HCT116 (cell line): ENCODE data around the gene TRIM6. TPM values are rescaled to one million over a fixed set of nuclear protein-coding genes. Genes with fewer than 3 reads are reported as not detected.

Experiments used
- ATAC-seq: fragments of 200-7000 bp; cut with Tn5 transposase; 2 replicates; pipeline ENCODE4 v1.9.1; 2020; ENCODE audit warnings: mild to moderate bottlenecking, moderate library complexity
- BruUV-seq: library from RNA; stranded (reverse); fragments of 400-500 nt; replicated peaks from 2 replicates; lab custom pipeline; 2021; lab: Mats Ljungman, UMichigan
- CTCF ChIA-PET: fragments of 300-600 bp; sonication (Branson Sonifier 250); formaldehyde crosslinking; loops from one replicate; lab custom pipeline; 2021; ENCODE audit warnings: antibody characterized with exemption; lab: Charles Lee
- POLR2A ChIA-PET: fragments of 300-600, 350-600 bp; sonication (Branson Sonifier 250); formaldehyde crosslinking; loops from one replicate; lab custom pipeline; 2021; ENCODE audit warnings: antibody characterized with exemption; lab: Charles Lee
- RAD21 ChIA-PET, 2 experiments: fragments of 300-600 bp; sonication (Branson Sonifier 250); formaldehyde crosslinking; loops; one replicate each; lab custom pipeline; 2023; ENCODE audit warnings: low total read pairs in 2 of 2; ENCODE audit not compliant: uncharacterized antibody in 2 of 2, unreplicated experiment in 2 of 2, low non-redundant PET in 1 of 2; lab: Charles Lee
- DNase-seq: peaks from one replicate; pipeline ENCODE4 v3.0.0-alpha.2; 2010; ENCODE audit warnings: low read depth, low spot score
- H2AFZ ChIP-seq: fragments of 200-600 bp; shearing (Covaris generic), sonication (generic); 2 replicates; pipeline ENCODE4 v1.6.1; 2017; ENCODE audit warnings: low read depth, mixed run types, mixed read lengths, antibody characterized with exemption, low read length; ENCODE audit not compliant: poor library complexity, severe bottlenecking
- H3K27ac ChIP-seq: 2 replicates; pipeline ENCODE4 v1.5.1; 2012; ENCODE audit warnings: low read depth, low read length
- H3K27me3 ChIP-seq: fragments of 200-600 bp; sonication (generic); 2 replicates; pipeline ENCODE4 v1.6.1; 2016; ENCODE audit warnings: mixed run types, low read length, mixed read lengths; ENCODE audit not compliant: insufficient read depth
- H3K36me3 ChIP-seq, 2 experiments: fragments of 200-500 bp in 1 of 2; fragments of 200-600 bp in 1 of 2; sonication (Bioruptor generic) in 1 of 2; sonication (generic) in 1 of 2; 2 replicates each; pipeline versions ENCODE4 v1.5.1 to v1.6.1; 2014 to 2016; ENCODE audit warnings: low read length in 2 of 2, inconsistent platforms in 1 of 2, mixed read lengths in 1 of 2, mixed run types in 1 of 2; ENCODE audit not compliant: insufficient read depth in 2 of 2, control insufficient read depth in 1 of 2
- H3K4me1 ChIP-seq, 2 experiments: fragments of 200-600 bp in 1 of 2; sonication (generic) in 1 of 2; 2 replicates each; pipeline versions ENCODE4 v1.5.1 to v1.6.1; 2012 to 2017; ENCODE audit warnings: low read length in 2 of 2, inconsistent platforms in 1 of 2, mild to moderate bottlenecking in 1 of 2, mixed read lengths in 1 of 2, mixed run types in 1 of 2, moderate library complexity in 1 of 2; ENCODE audit not compliant: insufficient read depth in 2 of 2, control insufficient read depth in 1 of 2
- H3K4me2 ChIP-seq: fragments of 200-600 bp; sonication (generic); 2 replicates; pipeline ENCODE4 v1.6.1; 2017; ENCODE audit warnings: mixed run types, low read length, mixed read lengths
- H3K4me3 ChIP-seq, 2 experiments: fragments of 200-600 bp in 1 of 2; sonication (generic) in 1 of 2; replicated peaks in 1 of 2; 2 replicates each; pipeline ENCODE4 v1.5.1; 2011 to 2016; ENCODE audit warnings: low read length in 2 of 2, control low read depth in 1 of 2, low read depth in 1 of 2, mild to moderate bottlenecking in 1 of 2, mixed read lengths in 1 of 2, mixed run types in 1 of 2
- H3K79me2 ChIP-seq: fragments of 200-600 bp; sonication (generic); 2 replicates; pipeline ENCODE4 v1.6.1; 2017; ENCODE audit warnings: mild to moderate bottlenecking, mixed run types, low read length, moderate library complexity, mixed read lengths; ENCODE audit not compliant: insufficient read depth
- H3K9ac ChIP-seq: fragments of 200-600 bp; sonication (generic); 2 replicates; pipeline ENCODE4 v1.6.1; 2016; ENCODE audit warnings: low read length, mixed read lengths
- H3K9me2 ChIP-seq: fragments of 200-600 bp; sonication (generic), shearing (Covaris generic); 2 replicates; pipeline ENCODE4 v1.6.1; 2017; ENCODE audit warnings: mixed run types, mild to moderate bottlenecking, moderate library complexity; ENCODE audit not compliant: insufficient read depth
- H3K9me3 ChIP-seq, 2 experiments: fragments of 200-500 bp in 1 of 2; fragments of 200-600 bp in 1 of 2; sonication (Bioruptor generic) in 1 of 2; sonication (generic) in 1 of 2; 2 replicates each; pipeline ENCODE4 v1.6.1; 2014 to 2017; ENCODE audit warnings: low read length in 2 of 2, mixed read lengths in 2 of 2, inconsistent platforms in 1 of 2, low read depth in 1 of 2, mild to moderate bottlenecking in 1 of 2, mixed run types in 1 of 2, moderate library complexity in 1 of 2; ENCODE audit not compliant: control insufficient read depth in 1 of 2, insufficient read depth in 1 of 2
- H4K20me1 ChIP-seq: fragments of 200-600 bp; sonication (generic), shearing (Covaris generic); 2 replicates; pipeline ENCODE4 v1.6.1; 2017; ENCODE audit warnings: mixed run types, mild to moderate bottlenecking, moderate library complexity; ENCODE audit not compliant: insufficient read depth
- ELF1 ChIP-seq: IDR thresholded peaks from 2 replicates; pipeline ENCODE4 v1.6.1; 2012; ENCODE audit warnings: low read depth, borderline replicate concordance
- EZH2 ChIP-seq: fragments of 200-600 bp; sonication (generic); IDR thresholded peaks from 2 replicates; pipeline ENCODE4 v1.6.1; 2017; ENCODE audit warnings: antibody characterized with exemption, mixed run types
- POLR2A ChIP-seq: IDR thresholded peaks from 2 replicates; pipeline ENCODE4 v1.7.0; 2011; ENCODE audit warnings: borderline replicate concordance; ENCODE audit not compliant: insufficient read depth, insufficient read length; ENCODE audit errors: extremely low read depth
- RAD21 ChIP-seq: IDR thresholded peaks from 2 replicates; pipeline ENCODE4 v1.6.1; 2012; ENCODE audit warnings: low read depth, mild to moderate bottlenecking
- SIN3A ChIP-seq: IDR thresholded peaks from 2 replicates; pipeline ENCODE4 v1.6.1; 2012; ENCODE audit warnings: low read depth
- SP1 ChIP-seq: IDR thresholded peaks from 2 replicates; pipeline ENCODE4 v1.6.1; 2012; ENCODE audit warnings: low read depth
- TCF7L2 ChIP-seq: IDR thresholded peaks from 2 replicates; pipeline ENCODE4 v1.7.0; 2011; ENCODE audit warnings: borderline replicate concordance, inconsistent platforms; ENCODE audit not compliant: insufficient read depth, insufficient read length; ENCODE audit errors: extremely low read depth
- ZFX ChIP-seq: fragments of 450-650 bp; IDR thresholded peaks from 2 replicates; pipeline ENCODE4 v1.6.1; 2017
- intact Hi-C: fragments of 100-400 bp; cut with micrococcal nuclease; formaldehyde crosslinking; loops from 2 replicates; pipeline ENCODE4 v1.10.0; 2022
- total RNA-seq: library from RNA; stranded (reverse); gene quantifications from one replicate; pipeline ENCODE4 v1.2.1, GENCODE V29; 2021; ENCODE audit not compliant: unreplicated experiment
- TF ChIP-seq, protein P1 (sequence below): IDR thresholded peaks from 2 replicates; pipeline ENCODE4 v1.6.1; 2011; ENCODE audit warnings: mild to moderate bottlenecking, low read length, moderate library complexity; ENCODE audit not compliant: insufficient replicate concordance; ENCODE audit errors: extremely low read depth
- TF ChIP-seq, protein P2 (sequence below): IDR thresholded peaks from 2 replicates; pipeline ENCODE4 v1.6.1; 2012
- TF ChIP-seq, protein P3 (sequence below): IDR thresholded peaks from 2 replicates; pipeline ENCODE4 v1.6.1; 2012; ENCODE audit warnings: low read depth

Gene TRIM6
- total RNA-seq, 1 experiment from 2014 or later, result 3.0 TPM

DNA sequence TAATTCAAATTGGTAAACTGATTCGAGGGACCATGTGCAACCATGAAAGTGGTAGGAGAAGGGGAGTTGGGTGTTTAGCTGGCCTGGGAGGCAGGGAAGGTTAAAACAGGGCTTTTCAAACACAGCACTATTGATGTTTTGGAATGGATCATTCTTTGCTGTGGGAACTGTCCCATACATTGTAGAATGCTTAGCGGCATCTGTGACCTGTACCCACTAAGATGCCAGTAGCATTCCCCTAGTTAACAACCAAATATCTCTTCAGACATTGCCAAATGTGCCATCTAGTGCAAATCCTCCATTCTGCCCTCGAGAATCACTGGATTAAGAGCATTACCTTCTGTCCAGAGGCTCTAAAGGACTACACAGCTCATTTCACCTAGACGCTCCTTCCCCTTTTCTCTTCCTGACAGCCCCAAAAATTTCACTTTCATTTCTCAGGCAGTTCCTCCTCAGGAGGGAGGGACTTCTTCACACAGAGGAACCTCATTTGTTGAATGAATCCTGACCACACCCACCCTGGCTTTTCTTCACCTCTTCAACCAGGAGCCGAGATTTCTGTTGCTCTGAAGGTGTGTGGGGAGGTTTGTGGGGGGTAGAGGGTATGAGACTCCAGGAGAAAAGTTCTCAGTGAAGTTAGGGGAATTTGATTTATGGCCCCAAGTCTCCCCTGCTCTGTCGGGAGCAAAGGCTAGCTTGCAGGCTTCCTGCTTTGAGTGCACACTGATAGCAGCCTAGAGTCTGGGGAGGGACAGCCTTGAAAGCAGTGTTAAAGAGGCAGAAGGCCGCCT, 28.2 kb downstream of the TRIM6 start, which contains the start of gene TRIM34:
TSS of gene TRIM34 (plus strand) at position 513 of the 791 bp plus-strand sequence. CDS start 7,331 bp downstream, outside the sequence.
- intact Hi-C loops, result no loop called here
- Histone ChIP-seq H3K9ac (peak within 1 kb of the TSS; percentile 44), H3K27ac (no peak within 1 kb of the TSS), H3K4me2 (peak within 1 kb of the TSS; percentile 88), H2AFZ (peak within 1 kb of the TSS; percentile 90), H3K27me3 (no peaks in the 10 kb centered on the region), H3K4me1 (peaks cover 4 to 12% of the 10 kb centered on the region in 2 experiments; a peak in 2 of 4 replicates), H3K36me3 (no peaks in the 10 kb centered on the region), H3K79me2 (no peaks in the 10 kb centered on the region), H3K4me3 (peak within 1 kb of the TSS; percentile 42 to 55), H4K20me1 (no peaks in the 10 kb centered on the region)
- ChIA-PET CTCF (no interaction called here), RAD21 (no interaction called here), POLR2A (no interaction called here)
- TF ChIP-seq EZH2 (no peak), POLR2A (no peak), ZFX (no peak), TCF7L2 (no peak)
- TF ChIP-seq, protein P1, sequence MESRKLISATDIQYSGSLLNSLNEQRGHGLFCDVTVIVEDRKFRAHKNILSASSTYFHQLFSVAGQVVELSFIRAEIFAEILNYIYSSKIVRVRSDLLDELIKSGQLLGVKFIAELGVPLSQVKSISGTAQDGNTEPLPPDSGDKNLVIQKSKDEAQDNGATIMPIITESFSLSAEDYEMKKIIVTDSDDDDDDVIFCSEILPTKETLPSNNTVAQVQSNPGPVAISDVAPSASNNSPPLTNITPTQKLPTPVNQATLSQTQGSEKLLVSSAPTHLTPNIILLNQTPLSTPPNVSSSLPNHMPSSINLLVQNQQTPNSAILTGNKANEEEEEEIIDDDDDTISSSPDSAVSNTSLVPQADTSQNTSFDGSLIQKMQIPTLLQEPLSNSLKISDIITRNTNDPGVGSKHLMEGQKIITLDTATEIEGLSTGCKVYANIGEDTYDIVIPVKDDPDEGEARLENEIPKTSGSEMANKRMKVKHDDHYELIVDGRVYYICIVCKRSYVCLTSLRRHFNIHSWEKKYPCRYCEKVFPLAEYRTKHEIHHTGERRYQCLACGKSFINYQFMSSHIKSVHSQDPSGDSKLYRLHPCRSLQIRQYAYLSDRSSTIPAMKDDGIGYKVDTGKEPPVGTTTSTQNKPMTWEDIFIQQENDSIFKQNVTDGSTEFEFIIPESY, result no peak
- TF ChIP-seq, all 23 proteins: peak for 0
- Histone ChIP-seq H3K9me2 (no peaks in the 10 kb centered on the region), H3K9me3 (no peaks in the 10 kb centered on the region)
- BruUV-seq, result no TSS peak
- ATAC-seq, result peak; percentile 95
- DNase-seq, result no peak

DNA sequence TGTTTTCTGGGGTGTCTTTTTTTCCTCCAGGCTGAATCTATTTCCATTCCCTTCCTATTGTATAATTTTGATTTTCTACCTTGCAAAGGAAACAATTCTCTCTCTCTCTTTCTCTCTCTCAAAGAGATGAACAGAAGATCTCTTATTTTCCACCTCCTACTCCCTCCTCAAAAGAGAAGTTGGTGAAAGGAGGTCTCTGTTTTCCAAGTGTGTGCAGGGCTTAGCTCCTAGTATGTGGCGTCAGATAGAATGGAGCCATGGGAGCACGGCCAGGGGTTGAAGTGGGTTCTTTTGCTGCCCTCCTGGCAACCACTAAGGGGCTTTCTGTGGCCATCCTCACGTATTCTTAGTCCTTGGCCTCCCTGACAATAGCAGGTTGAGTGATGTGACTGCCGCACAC, 28.8 kb downstream of the TRIM6 start:
- peak overlapping the region; percentile 90 for H2AFZ ChIP-seq
- ChIA-PET POLR2A (no interaction called here), CTCF (no interaction called here), RAD21 (no interaction called here)
- peak overlapping the region; percentile 88 for H3K4me2 ChIP-seq
- no peaks in the 10 kb centered on the region for H4K20me1 ChIP-seq
- H3K4me3 ChIP-seq, result peak overlapping the region in 1 of 2 experiments; percentile 55; a peak in 2 of 4 replicates
- H3K36me3 ChIP-seq, result no peaks in the 10 kb centered on the region
- H3K27me3 ChIP-seq, result no peaks in the 10 kb centered on the region
- ATAC-seq (no peak), DNase-seq (no peak)
- no peaks in the 10 kb centered on the region for H3K79me2 ChIP-seq
- H3K4me1 ChIP-seq, result peaks cover 4 to 12% of the 10 kb centered on the region in 2 experiments; a peak in 2 of 4 replicates
- BruUV-seq, result no TSS peak
- H3K9ac ChIP-seq, result peak overlapping the region; percentile 44; the same call in 1 of the 2 replicates
- H3K9me3 ChIP-seq, result no peaks in the 10 kb centered on the region
- H3K27ac ChIP-seq, result no peak overlapping the region
- H3K9me2 ChIP-seq, result no peaks in the 10 kb centered on the region
- intact Hi-C loops, result no loop called here
- TF ChIP-seq RAD21 (no peak), SIN3A (no peak), ELF1 (no peak), SP1 (no peak), TCF7L2 (no peak)
- TF ChIP-seq, protein P2, sequence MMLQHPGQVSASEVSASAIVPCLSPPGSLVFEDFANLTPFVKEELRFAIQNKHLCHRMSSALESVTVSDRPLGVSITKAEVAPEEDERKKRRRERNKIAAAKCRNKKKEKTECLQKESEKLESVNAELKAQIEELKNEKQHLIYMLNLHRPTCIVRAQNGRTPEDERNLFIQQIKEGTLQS, result no peak
- TF ChIP-seq, protein P3, sequence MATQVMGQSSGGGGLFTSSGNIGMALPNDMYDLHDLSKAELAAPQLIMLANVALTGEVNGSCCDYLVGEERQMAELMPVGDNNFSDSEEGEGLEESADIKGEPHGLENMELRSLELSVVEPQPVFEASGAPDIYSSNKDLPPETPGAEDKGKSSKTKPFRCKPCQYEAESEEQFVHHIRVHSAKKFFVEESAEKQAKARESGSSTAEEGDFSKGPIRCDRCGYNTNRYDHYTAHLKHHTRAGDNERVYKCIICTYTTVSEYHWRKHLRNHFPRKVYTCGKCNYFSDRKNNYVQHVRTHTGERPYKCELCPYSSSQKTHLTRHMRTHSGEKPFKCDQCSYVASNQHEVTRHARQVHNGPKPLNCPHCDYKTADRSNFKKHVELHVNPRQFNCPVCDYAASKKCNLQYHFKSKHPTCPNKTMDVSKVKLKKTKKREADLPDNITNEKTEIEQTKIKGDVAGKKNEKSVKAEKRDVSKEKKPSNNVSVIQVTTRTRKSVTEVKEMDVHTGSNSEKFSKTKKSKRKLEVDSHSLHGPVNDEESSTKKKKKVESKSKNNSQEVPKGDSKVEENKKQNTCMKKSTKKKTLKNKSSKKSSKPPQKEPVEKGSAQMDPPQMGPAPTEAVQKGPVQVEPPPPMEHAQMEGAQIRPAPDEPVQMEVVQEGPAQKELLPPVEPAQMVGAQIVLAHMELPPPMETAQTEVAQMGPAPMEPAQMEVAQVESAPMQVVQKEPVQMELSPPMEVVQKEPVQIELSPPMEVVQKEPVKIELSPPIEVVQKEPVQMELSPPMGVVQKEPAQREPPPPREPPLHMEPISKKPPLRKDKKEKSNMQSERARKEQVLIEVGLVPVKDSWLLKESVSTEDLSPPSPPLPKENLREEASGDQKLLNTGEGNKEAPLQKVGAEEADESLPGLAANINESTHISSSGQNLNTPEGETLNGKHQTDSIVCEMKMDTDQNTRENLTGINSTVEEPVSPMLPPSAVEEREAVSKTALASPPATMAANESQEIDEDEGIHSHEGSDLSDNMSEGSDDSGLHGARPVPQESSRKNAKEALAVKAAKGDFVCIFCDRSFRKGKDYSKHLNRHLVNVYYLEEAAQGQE, result no peak
